Hematopoietic multipotent progenitor cell treated with erythropoietin and hydrocortisone succinate and interleukin-3 and kit ligand, for 15 days (in vitro differentiated cells): ENCODE results near the gene PPP1R1C.
"Not testable (repeated sequence)": the region's sequence is repeated elsewhere in the genome, so short reads cannot be mapped to it uniquely, and the experiment has no call there.

Source experiments
- DNase-seq: peaks from one replicate; pipeline ENCODE4 v3.0.0-alpha.2; 2015; ENCODE audit warnings: low spot score

Gene PPP1R1C

GRCh38 chr2:182015334-182016109 is 29.9 kb downstream of the PPP1R1C start:
- no peak for DNase-seq

GRCh38 chr2:182018218-182018617 is 32.6 kb downstream of the PPP1R1C start:
- no peak for DNase-seq

GRCh38 chr2:182019731-182020130 is 34.1 kb downstream of the PPP1R1C start:
- DNase-seq, result no peak

GRCh38 chr2:182020286-182021070 is 34.8 kb downstream of the PPP1R1C start:
- DNase-seq, result no peak

- DNase-seq, result no peak
These were observed 37.6 kb downstream of the PPP1R1C start for GRCh38 chr2:182023235-182023634.

GRCh38 chr2:182030875-182031274 is 45.2 kb downstream of the PPP1R1C start:
- not testable (repeated sequence) for DNase-seq

- DNase-seq, result no peak
These were observed 46.3 kb downstream of the PPP1R1C start for GRCh38 chr2:182031956-182032355.

- no peak for DNase-seq
These were observed 47.8 kb downstream of the PPP1R1C start for GRCh38 chr2:182033449-182033848.

GRCh38 chr2:182038576-182038975 is 52.9 kb downstream of the PPP1R1C start:
- no peak for DNase-seq

GRCh38 chr2:182043021-182043420 is 57.4 kb downstream of the PPP1R1C start:
- DNase-seq, result no peak

- no peak for DNase-seq
These were observed 58.2 kb downstream of the PPP1R1C start for GRCh38 chr2:182043861-182044260.

- no peak for DNase-seq
These were observed 61.9 kb downstream of the PPP1R1C start for GRCh38 chr2:182047544-182047943.

- DNase-seq, result no peak
These were observed 62.4 kb downstream of the PPP1R1C start for GRCh38 chr2:182048088-182048487.

GRCh38 chr2:182048621-182049020 is 63.0 kb downstream of the PPP1R1C start:
- DNase-seq, result no peak

- DNase-seq, result no peak
These were observed 63.9 kb downstream of the PPP1R1C start for GRCh38 chr2:182049372-182050148.

- DNase-seq, result no peak
These were observed 64.9 kb downstream of the PPP1R1C start for GRCh38 chr2:182050333-182051135.

GRCh38 chr2:182055993-182056392 is 70.3 kb downstream of the PPP1R1C start:
- no peak for DNase-seq

GRCh38 chr2:182057002-182057401 is 71.3 kb downstream of the PPP1R1C start:
- no peak for DNase-seq

- DNase-seq, result no peak
These were observed 72.4 kb downstream of the PPP1R1C start for GRCh38 chr2:182058056-182058455.

GRCh38 chr2:182061739-182062138 is 76.1 kb downstream of the PPP1R1C start:
- DNase-seq, result no peak

GRCh38 chr2:182062329-182062972 is 76.8 kb downstream of the PPP1R1C start:
- DNase-seq, result no peak
